Lower leg skin (tissue), 3 donors: Measurements from ENCODE around the gene NDUFAF2.

Experiments used
- POLR2A ChIP-seq, 2 donors: fragments of 450-650 bp; IDR thresholded peaks; one replicate each; pipeline ENCODE4 v1.6.1; 2016 to 2017; ENCODE audit warnings: antibody characterized with exemption in 2 of 2, mild to moderate bottlenecking in 1 of 2, moderate library complexity in 1 of 2
- TF ChIP-seq, protein P1 (sequence below), 3 donors: fragments of 450-650 bp; IDR thresholded peaks; one replicate each; pipeline ENCODE4 v1.5.1; 2016; ENCODE audit warnings: antibody characterized with exemption in 3 of 3, mild to moderate bottlenecking in 3 of 3, moderate library complexity in 2 of 3

DNA sequence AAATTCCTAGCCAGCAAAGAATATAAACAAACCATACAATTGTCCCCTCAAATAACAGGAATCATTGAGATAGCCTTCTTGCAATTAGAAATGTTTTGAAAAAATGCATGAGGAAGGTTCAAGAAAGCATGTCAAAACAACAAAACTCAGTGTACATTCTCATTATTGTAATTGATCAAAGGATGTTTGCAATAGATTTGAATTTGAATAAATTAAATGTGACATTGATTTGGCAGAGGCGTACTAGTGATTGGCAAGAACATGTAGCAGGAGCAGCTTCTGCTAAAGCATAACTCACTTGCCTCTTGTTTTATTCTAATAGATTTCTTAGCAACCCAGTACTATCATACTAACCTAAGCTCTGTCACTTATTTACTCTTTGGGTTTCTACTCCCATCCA, 197.4 kb downstream of the NDUFAF2 start:
- no peak for TF ChIP-seq POLR2A (IDR thresholded peaks at IDR 0.05)
- TF ChIP-seq, protein P1, sequence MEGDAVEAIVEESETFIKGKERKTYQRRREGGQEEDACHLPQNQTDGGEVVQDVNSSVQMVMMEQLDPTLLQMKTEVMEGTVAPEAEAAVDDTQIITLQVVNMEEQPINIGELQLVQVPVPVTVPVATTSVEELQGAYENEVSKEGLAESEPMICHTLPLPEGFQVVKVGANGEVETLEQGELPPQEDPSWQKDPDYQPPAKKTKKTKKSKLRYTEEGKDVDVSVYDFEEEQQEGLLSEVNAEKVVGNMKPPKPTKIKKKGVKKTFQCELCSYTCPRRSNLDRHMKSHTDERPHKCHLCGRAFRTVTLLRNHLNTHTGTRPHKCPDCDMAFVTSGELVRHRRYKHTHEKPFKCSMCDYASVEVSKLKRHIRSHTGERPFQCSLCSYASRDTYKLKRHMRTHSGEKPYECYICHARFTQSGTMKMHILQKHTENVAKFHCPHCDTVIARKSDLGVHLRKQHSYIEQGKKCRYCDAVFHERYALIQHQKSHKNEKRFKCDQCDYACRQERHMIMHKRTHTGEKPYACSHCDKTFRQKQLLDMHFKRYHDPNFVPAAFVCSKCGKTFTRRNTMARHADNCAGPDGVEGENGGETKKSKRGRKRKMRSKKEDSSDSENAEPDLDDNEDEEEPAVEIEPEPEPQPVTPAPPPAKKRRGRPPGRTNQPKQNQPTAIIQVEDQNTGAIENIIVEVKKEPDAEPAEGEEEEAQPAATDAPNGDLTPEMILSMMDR (IDR thresholded peaks at IDR 0.05): no peak
